Stomach (tissue), 9 donors: ENCODE data around the gene ST8SIA1. TPM values are rescaled to one million over a fixed set of nuclear protein-coding genes. Genes with fewer than 3 reads are reported as not detected.

Experiments
- DNase-seq, 2 donors: peaks; one replicate each; pipeline versions ENCODE4 v3.0.0 to v3.0.0-alpha.2; 2013 to 2019
- H3K27ac ChIP-seq, 5 donors: fragments of 200-600 bp in 4 of 5; sonication (generic) in 4 of 5; one replicate each; pipeline ENCODE4 v1.5.1; 2013 to 2019; ENCODE audit warnings: mild to moderate bottlenecking in 1 of 5, moderate library complexity in 1 of 5
- H3K27me3 ChIP-seq, 3 donors: fragments of 200-600 bp; sonication (generic); one replicate each; pipeline ENCODE4 v1.5.1; 2017 to 2019; ENCODE audit warnings: mixed run types in 1 of 3
- H3K36me3 ChIP-seq, 4 donors: fragments of 200-600 bp; sonication (generic); 1 replicate in 3 of 4; 2 replicates in 1 of 4; pipeline ENCODE4 v1.5.1; 2016 to 2019
- H3K4me1 ChIP-seq, 4 donors: fragments of 200-600 bp; sonication (generic); one replicate each; pipeline ENCODE4 v1.5.1; 2016 to 2019
- H3K4me3 ChIP-seq, 4 donors: fragments of 200-600 bp; sonication (generic) in 3 of 4; one replicate each; pipeline ENCODE4 v1.5.1; 2016 to 2019; ENCODE audit warnings: mild to moderate bottlenecking in 1 of 4
- H3K9me3 ChIP-seq, 4 donors: fragments of 200-600 bp; sonication (generic); one replicate each; pipeline ENCODE4 v1.5.1; 2016 to 2019
- CTCF ChIP-seq, 7 experiments: fragments of 450-650 bp in 4 of 7; fragments of 200-600 bp in 3 of 7; sonication (generic) in 3 of 7; IDR thresholded peaks; one replicate each; pipeline ENCODE4 v1.5.1; 2016 to 2019; ENCODE audit warnings: antibody characterized with exemption in 7 of 7, control low read depth in 2 of 7, mild to moderate bottlenecking in 1 of 7
- EP300 ChIP-seq: sonication (generic); formaldehyde crosslinking; IDR thresholded peaks from one replicate; pipeline ENCODE4 v1.6.1; 2017; ENCODE audit warnings: antibody characterized with exemption
- POLR2A ChIP-seq, 4 donors: fragments of 450-650 bp; IDR thresholded peaks; one replicate each; pipeline ENCODE4 v1.6.1; 2016; ENCODE audit warnings: antibody characterized with exemption in 4 of 4, control low read depth in 2 of 4, mild to moderate bottlenecking in 1 of 4, moderate library complexity in 1 of 4
- POLR2AphosphoS5 ChIP-seq, 3 donors: sonication (generic); formaldehyde crosslinking; IDR thresholded peaks; one replicate each; pipeline ENCODE4 v1.6.1; 2016; ENCODE audit warnings: antibody characterized with exemption in 3 of 3
- WGBS, 5 donors: extraction: QIAGEN DNeasy Blood & Tissue Kit in 3 of 5; methylation state at CpG; one replicate each; pipeline versions ENCODE4 v1.1.5 to v1.1.7; 2013 to 2018; 5-methylcytosine and 5-hydroxymethylcytosine counted together
- intact Hi-C: fragments of 100-400 bp; cut with DNase I; formaldehyde crosslinking; loops from one replicate; pipeline ENCODE4 v1.15.1; 2023; ENCODE audit warnings: low total_unique reads
- polyA plus RNA-seq, 3 donors: library from polyadenylated mRNA; stranded (reverse); fragments of 200-250 nt; gene quantifications; one replicate each; pipeline ENCODE4 v1.2.3, GENCODE V29; 2013
- total RNA-seq, 5 donors: library from RNA; depleted of rRNA; stranded (reverse); fragments of >200 nt; gene quantifications; one replicate each; pipeline versions ENCODE4 v1.1.0 to v1.2.3, GENCODE V29; 2014 to 2016
- donor health status: healthy with polysubstance abuse.
- donor health status: Bipolar disorder and iron deficiency.
- donor health status: healthy.

Gene ST8SIA1
- total and polyA plus RNA-seq, 8 donors, result 0.29 to 5.0 (median 2.2) TPM

DNA sequence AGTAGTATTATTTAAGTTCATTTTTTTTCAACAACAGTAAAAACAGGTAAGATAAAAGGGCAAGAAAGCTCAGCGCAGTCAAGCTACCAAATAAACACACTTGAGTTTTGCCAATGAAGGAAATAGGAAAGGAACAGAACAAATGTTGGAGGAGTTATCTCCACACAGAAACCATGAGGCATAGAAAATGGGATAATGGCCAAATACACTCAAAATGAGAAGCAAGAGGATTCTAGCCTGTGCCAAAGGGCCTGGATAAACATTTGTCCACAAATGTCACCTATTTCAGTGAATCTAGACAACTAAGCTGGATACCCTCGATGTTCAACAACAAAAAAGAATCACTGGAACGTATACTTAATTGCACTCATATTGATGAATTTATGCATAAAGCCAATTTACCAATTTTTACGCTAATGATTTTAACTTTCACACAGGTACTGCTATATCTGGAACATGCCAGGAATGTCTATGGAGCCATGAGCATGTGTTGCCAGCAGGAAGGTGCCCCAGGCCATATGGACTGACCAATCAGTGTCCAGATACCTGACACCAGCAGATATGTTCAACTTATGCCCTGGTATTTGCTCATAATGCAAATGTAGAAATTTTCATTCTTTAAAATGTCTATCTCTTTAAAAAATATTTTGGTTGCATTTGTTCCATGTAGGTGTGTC lies 21.1 kb downstream of the ST8SIA1 start:
- Histone ChIP-seq H3K27me3 (no peaks in the 10 kb centered on the region), H3K36me3 (no peaks in the 10 kb centered on the region), H3K4me1 (peaks cover 0 to 8% (median 0%) of the 10 kb centered on the region in 4 donors), H3K27ac (no peak overlapping the region), H3K9me3 (no peaks in the 10 kb centered on the region), H3K4me3 (no peak overlapping the region)
- TF ChIP-seq POLR2A (IDR thresholded peaks at IDR 0.05) (no peak), CTCF (IDR thresholded peaks at IDR 0.05) (no peak), POLR2AphosphoS5 (IDR thresholded peaks at IDR 0.05) (no peak), EP300 (no peak)
- 80 to 87% (median 85%) methylated on average over 4 of the region's 4 CpGs for WGBS, 5 donors
- no peak for DNase-seq
- intact Hi-C loops, result no loop called here

- H3K9me3 ChIP-seq, result no peaks in the 10 kb centered on the region
- H3K4me1 ChIP-seq, result peaks cover 0 to 8% (median 0%) of the 10 kb centered on the region in 4 donors
- DNase-seq, result peak in 1 of 2 donors; percentile 79
- intact Hi-C loops, result no loop called here
- no peaks in the 10 kb centered on the region for H3K27me3 ChIP-seq
- 47 to 64% (median 50%) methylated on average over 5 of the region's 5 CpGs for WGBS, 5 donors
- no peak overlapping the region for H3K27ac ChIP-seq
- no peaks in the 10 kb centered on the region for H3K36me3 ChIP-seq
- no peak overlapping the region for H3K4me3 ChIP-seq
- TF ChIP-seq CTCF (IDR thresholded peaks at IDR 0.05) (no peak), EP300 (no peak), POLR2A (IDR thresholded peaks at IDR 0.05) (no peak), POLR2AphosphoS5 (IDR thresholded peaks at IDR 0.05) (no peak)
These were observed 22.2 kb downstream of the ST8SIA1 start for GRCh38 chr12:22312336-22312735.

DNA sequence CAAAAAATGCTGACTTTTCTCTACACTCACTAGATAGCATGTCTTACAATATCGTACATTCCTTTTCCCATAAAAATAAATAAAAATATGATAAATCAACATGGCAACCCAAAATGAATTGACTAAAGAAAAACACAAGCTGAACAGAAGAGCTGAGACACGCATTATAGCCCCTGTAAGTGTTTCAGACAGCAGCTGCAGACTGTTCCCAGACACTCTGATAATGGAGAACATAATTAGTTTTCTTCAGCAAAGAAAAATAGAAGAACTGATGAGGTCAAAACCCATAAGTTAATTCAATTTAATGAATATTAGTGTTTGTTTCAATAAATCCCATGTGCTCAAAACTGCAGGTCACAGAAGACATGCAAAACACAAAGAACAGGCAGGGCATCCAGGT lies 23.8 kb downstream of the ST8SIA1 start:
- DNase-seq, result no peak
- no peak overlapping the region for H3K27ac ChIP-seq
- no peaks in the 10 kb centered on the region for H3K9me3 ChIP-seq
- no peaks in the 10 kb centered on the region for H3K27me3 ChIP-seq
- TF ChIP-seq POLR2AphosphoS5 (IDR thresholded peaks at IDR 0.05) (no peak), POLR2A (IDR thresholded peaks at IDR 0.05) (no peak), EP300 (no peak), CTCF (IDR thresholded peaks at IDR 0.05) (no peak)
- H3K36me3 ChIP-seq, result no peaks in the 10 kb centered on the region
- intact Hi-C loops, result no loop called here
- WGBS, 5 donors, result 83 to 86% (median 84%) methylated on average over 2 of the region's 2 CpGs
- H3K4me3 ChIP-seq, result no peak overlapping the region
- H3K4me1 ChIP-seq, result peaks cover 0 to 8% (median 0%) of the 10 kb centered on the region in 4 donors

GRCh38 chr12:22310275-22310674 lies 24.2 kb downstream of the ST8SIA1 start:
- no peak for DNase-seq
- 79 to 95% (median 90%) methylated on average over 2 of the region's 2 CpGs for WGBS, 5 donors
- Histone ChIP-seq H3K4me3 (no peak overlapping the region), H3K36me3 (no peaks in the 10 kb centered on the region), H3K4me1 (peaks cover 0 to 8% (median 0%) of the 10 kb centered on the region in 4 donors), H3K27ac (no peak overlapping the region), H3K9me3 (no peaks in the 10 kb centered on the region), H3K27me3 (no peaks in the 10 kb centered on the region)
- intact Hi-C loops, result no loop called here
- no peak for TF ChIP-seq POLR2AphosphoS5 (IDR thresholded peaks at IDR 0.05)
- no peak for TF ChIP-seq EP300
- no peak for TF ChIP-seq CTCF (IDR thresholded peaks at IDR 0.05)
- TF ChIP-seq POLR2A (IDR thresholded peaks at IDR 0.05), result no peak
